ENCODE data around the gene ZNF487. TPM values are rescaled to one million over a fixed set of nuclear protein-coding genes. Genes with fewer than 3 reads are reported as not detected.

The ZNF487 gene
- total RNA-seq, 1 donor from 2014 or later, result 1.9 TPM

GRCh38 chr10:43408331-43408709 is 28.6 kb upstream of the ZNF487 start:
- peak overlapping the region; percentile 93 for H3K4me3 ChIP-seq (ENCODE audit: low read depth, low read length)
- no peaks in the 10 kb centered on the region for H3K36me3 ChIP-seq (ENCODE audit: control insufficient read depth, insufficient read depth, low read length)
- no peaks in the 10 kb centered on the region for H3K27me3 ChIP-seq (ENCODE audit: control insufficient read depth, insufficient read depth, low read length)
- TF ChIP-seq, protein P1, sequence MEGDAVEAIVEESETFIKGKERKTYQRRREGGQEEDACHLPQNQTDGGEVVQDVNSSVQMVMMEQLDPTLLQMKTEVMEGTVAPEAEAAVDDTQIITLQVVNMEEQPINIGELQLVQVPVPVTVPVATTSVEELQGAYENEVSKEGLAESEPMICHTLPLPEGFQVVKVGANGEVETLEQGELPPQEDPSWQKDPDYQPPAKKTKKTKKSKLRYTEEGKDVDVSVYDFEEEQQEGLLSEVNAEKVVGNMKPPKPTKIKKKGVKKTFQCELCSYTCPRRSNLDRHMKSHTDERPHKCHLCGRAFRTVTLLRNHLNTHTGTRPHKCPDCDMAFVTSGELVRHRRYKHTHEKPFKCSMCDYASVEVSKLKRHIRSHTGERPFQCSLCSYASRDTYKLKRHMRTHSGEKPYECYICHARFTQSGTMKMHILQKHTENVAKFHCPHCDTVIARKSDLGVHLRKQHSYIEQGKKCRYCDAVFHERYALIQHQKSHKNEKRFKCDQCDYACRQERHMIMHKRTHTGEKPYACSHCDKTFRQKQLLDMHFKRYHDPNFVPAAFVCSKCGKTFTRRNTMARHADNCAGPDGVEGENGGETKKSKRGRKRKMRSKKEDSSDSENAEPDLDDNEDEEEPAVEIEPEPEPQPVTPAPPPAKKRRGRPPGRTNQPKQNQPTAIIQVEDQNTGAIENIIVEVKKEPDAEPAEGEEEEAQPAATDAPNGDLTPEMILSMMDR (IDR thresholded peaks at IDR 0.05; ENCODE audit: insufficient read depth, low read length, poor library complexity, severe bottlenecking), result no peak
- DNase-seq (ENCODE audit: low read depth), result no peak

DNA sequence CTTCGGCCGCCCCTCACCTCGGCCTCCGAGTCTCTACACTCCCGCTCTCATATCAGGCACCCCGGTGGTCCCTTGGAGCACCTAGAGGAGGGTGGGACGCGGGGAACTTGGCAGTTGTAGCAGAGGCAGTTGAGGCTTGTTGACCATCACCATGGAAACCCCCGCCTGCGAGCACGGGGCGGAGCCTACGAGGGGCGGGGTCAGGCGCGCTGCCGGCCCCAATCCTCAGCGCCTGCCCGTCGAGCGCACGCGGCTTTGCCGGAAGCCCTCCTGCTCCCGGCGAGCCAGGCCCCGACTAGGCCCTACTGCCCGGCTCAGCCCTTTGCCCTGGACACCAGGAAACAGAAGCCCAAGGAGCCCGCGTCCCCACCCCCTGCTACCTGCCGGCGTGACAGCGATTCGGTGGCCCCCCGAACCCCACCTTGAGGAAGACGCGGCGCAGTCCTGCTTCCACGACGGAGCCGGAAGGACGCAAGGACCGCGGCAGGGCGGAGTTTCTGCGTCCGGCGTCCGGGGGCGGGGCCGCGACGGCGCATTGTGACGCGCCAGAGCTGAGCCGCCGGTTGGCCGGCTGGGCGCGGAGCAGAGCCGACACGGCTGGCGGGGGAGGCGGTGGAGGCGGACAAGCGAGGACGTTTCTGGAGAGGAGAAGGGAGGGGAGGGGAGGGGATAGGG is 28.1 kb upstream of the ZNF487 start, which contains the start of gene HNRNPF:
HNRNPF (minus strand) TSS at position 477 of the 675 bp plus-strand sequence. CDS start 21,302 bp downstream, outside the sequence.
- TF ChIP-seq, protein P1 (IDR thresholded peaks at IDR 0.05; ENCODE audit: insufficient read depth, low read length, poor library complexity, severe bottlenecking), result no peak
- Histone ChIP-seq H3K36me3 (ENCODE audit: control insufficient read depth, insufficient read depth, low read length) (no peaks in the 10 kb centered on the region), H3K4me3 (ENCODE audit: low read depth, low read length) (peak within 1 kb of the TSS; percentile 93), H3K27me3 (ENCODE audit: control insufficient read depth, insufficient read depth, low read length) (no peaks in the 10 kb centered on the region)
- peak; percentile 61 for DNase-seq (ENCODE audit: low read depth)

- no peaks in the 10 kb centered on the region for H3K36me3 ChIP-seq (ENCODE audit: control insufficient read depth, insufficient read depth, low read length)
- no peaks in the 10 kb centered on the region for H3K27me3 ChIP-seq (ENCODE audit: control insufficient read depth, insufficient read depth, low read length)
- no peak for DNase-seq (ENCODE audit: low read depth)
- TF ChIP-seq, protein P1 (IDR thresholded peaks at IDR 0.05; ENCODE audit: insufficient read depth, low read length, poor library complexity, severe bottlenecking), result no peak
- peak overlapping the region; percentile 93 for H3K4me3 ChIP-seq (ENCODE audit: low read depth, low read length)
Measured at GRCh38 chr10:43409385-43410109, 27.4 kb upstream of the ZNF487 start.

GRCh38 chr10:43410345-43410744 is 26.6 kb upstream of the ZNF487 start:
- Histone ChIP-seq H3K4me3 (ENCODE audit: low read depth, low read length) (no peak overlapping the region), H3K27me3 (ENCODE audit: control insufficient read depth, insufficient read depth, low read length) (no peaks in the 10 kb centered on the region), H3K36me3 (ENCODE audit: control insufficient read depth, insufficient read depth, low read length) (no peaks in the 10 kb centered on the region)
- DNase-seq (ENCODE audit: low read depth), result no peak
- TF ChIP-seq, protein P1 (IDR thresholded peaks at IDR 0.05; ENCODE audit: insufficient read depth, low read length, poor library complexity, severe bottlenecking), result no peak

DNA sequence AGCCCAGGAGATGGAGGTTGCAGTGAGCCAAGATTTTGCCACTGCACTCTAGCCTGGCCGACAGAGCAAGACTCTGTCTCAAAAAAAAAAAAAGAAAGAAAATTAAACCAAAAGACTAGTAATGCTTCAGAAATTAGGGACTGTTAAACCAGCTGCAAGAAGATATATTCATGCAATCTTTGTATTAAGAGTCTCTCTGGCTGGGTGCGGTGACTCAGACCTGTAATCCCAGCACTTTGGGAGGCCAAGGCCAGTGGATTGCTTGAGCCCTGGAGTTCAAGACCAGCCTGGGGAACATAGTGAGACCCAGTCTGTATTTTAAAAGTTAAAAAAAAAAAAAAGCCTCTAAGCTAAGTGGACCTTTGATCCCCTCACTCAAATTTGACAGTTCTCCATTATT is 25.4 kb upstream of the ZNF487 start:
- no peaks in the 10 kb centered on the region for H3K36me3 ChIP-seq (ENCODE audit: control insufficient read depth, insufficient read depth, low read length)

More for the DNA sequence above, 25.4 kb upstream of the ZNF487 start:
- Histone ChIP-seq H3K27me3 (ENCODE audit: control insufficient read depth, insufficient read depth, low read length) (no peaks in the 10 kb centered on the region), H3K4me3 (ENCODE audit: low read depth, low read length) (no peak overlapping the region)
- DNase-seq (ENCODE audit: low read depth), result no peak
- TF ChIP-seq, protein P1 (IDR thresholded peaks at IDR 0.05; ENCODE audit: insufficient read depth, low read length, poor library complexity, severe bottlenecking), result no peak

Measured in kidney epithelial cell (primary cell).